ENCODE data around the gene ACO1.

ACO1 gene

GRCh38 chr9:32422237-32422806, 37.9 kb downstream of the ACO1 start:
- DNase-seq (ENCODE audit: low read depth) = no peak

- no peak for DNase-seq (ENCODE audit: low read depth)
Measured at GRCh38 chr9:32423371-32423770, 38.9 kb downstream of the ACO1 start.

- no peak for DNase-seq (ENCODE audit: low read depth)
Measured at GRCh38 chr9:32424616-32425015, 40.2 kb downstream of the ACO1 start.

- DNase-seq (ENCODE audit: low read depth) = no peak
Measured at GRCh38 chr9:32426278-32426939, 42.0 kb downstream of the ACO1 start.

- DNase-seq (ENCODE audit: low read depth) = no peak
Measured at GRCh38 chr9:32427111-32427873, 42.8 kb downstream of the ACO1 start.

- no peak for DNase-seq (ENCODE audit: low read depth)
Measured at GRCh38 chr9:32430720-32431119, 46.3 kb downstream of the ACO1 start.

GRCh38 chr9:32431196-32431595, 46.8 kb downstream of the ACO1 start:
- no peak for DNase-seq (ENCODE audit: low read depth)

GRCh38 chr9:32431940-32432555, 47.6 kb downstream of the ACO1 start:
- no peak for DNase-seq (ENCODE audit: low read depth)

- no peak for DNase-seq (ENCODE audit: low read depth)
Measured at GRCh38 chr9:32434892-32435291, 50.4 kb downstream of the ACO1 start.

GRCh38 chr9:32441678-32442077, 57.2 kb downstream of the ACO1 start:
- DNase-seq (ENCODE audit: low read depth) = no peak

- DNase-seq (ENCODE audit: low read depth) = no peak
Measured at GRCh38 chr9:32442433-32442832, 58.0 kb downstream of the ACO1 start.

- DNase-seq (ENCODE audit: low read depth) = no peak
Measured at GRCh38 chr9:32449969-32450368, 65.5 kb downstream of the ACO1 start.

- no peak for DNase-seq (ENCODE audit: low read depth)
Measured at GRCh38 chr9:32454280-32454679, 69.8 kb downstream of the ACO1 start.

GRCh38 chr9:32455738-32456137, 71.3 kb downstream of the ACO1 start:
- DNase-seq (ENCODE audit: low read depth) = no peak

GRCh38 chr9:32456564-32456963, 72.1 kb downstream of the ACO1 start:
- no peak for DNase-seq (ENCODE audit: low read depth)

GRCh38 chr9:32463500-32464293, 79.3 kb downstream of the ACO1 start:
- no peak for DNase-seq (ENCODE audit: low read depth)

GRCh38 chr9:32468740-32469139, 84.3 kb downstream of the ACO1 start:
- DNase-seq (ENCODE audit: low read depth) = no peak

- DNase-seq (ENCODE audit: low read depth) = no peak
Measured at GRCh38 chr9:32472344-32472743, 87.9 kb downstream of the ACO1 start.

GRCh38 chr9:32483343-32483742, 98.9 kb downstream of the ACO1 start:
- no peak for DNase-seq (ENCODE audit: low read depth)

GRCh38 chr9:32486839-32487562, 102.6 kb downstream of the ACO1 start:
- DNase-seq (ENCODE audit: low read depth) = no peak

GRCh38 chr9:32487981-32488380, 103.5 kb downstream of the ACO1 start:
- no peak for DNase-seq (ENCODE audit: low read depth)

Data from T-helper 22 cell (primary cell).